Left renal pelvis (tissue), 4 donors: Measurements from ENCODE around the gene ASB7. TPM values are rescaled to one million over a fixed set of nuclear protein-coding genes. Genes with fewer than 3 reads are reported as not detected.
"Not testable (repeated sequence)": the region's sequence is repeated elsewhere in the genome, so short reads cannot be mapped to it uniquely, and the experiment has no call there.

Experiments
- DNase-seq, 4 donors: peaks; one replicate each; pipeline ENCODE4 v3.0.0-alpha.2; 2013; ENCODE audit warnings: low read depth in 4 of 4, low spot score in 3 of 4
- polyA plus RNA-seq, 4 donors: library from polyadenylated mRNA; unstranded; fragments of 120-200 nt; gene quantifications; one replicate each; pipeline ENCODE4 v1.2.1, GENCODE V29; 2013; ENCODE audit not compliant: insufficient read length in 4 of 4

Gene ASB7
- polyA plus RNA-seq, 4 donors: 13.8 to 18.1 (median 15.8) TPM

DNA sequence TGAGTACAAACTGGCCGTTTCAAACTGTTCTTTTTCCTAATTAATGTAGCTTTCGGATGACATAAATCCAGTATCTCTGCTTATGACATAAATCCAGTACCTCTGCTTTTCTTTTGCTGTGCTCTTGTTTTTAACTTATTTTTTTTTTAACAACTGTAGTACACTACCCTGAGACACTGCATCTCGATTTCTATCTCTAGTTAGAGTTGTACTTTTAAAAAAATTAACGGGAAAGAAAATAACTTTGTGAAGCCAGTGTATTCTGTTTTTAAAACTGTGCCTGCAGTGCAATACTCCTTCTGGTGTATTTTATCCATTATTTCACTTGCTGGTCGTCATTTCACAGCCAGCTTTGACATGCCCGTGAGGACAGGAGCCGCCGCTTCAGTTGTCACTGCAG lies 46.6 kb downstream of the ASB7 start:
- no peak for DNase-seq

DNA sequence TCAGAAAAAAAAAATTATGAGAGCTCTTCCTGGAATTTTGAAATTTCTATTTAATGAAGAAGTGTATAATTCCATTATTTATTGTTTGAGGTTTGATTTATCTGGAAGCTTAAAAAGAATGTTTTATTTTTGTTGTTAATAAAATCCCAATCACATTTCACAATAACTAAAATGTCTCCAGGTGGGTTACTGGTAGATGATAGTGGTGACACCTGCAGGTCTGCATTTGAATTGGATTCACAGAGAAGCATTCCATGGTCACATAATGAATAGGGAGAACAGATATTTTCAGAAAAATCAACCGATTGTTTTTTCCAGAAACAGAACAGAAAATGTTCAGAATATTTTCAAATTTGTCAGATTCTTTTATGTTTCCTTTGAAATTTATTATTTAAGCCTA lies 48.3 kb downstream of the ASB7 start:
- DNase-seq: no peak

DNA sequence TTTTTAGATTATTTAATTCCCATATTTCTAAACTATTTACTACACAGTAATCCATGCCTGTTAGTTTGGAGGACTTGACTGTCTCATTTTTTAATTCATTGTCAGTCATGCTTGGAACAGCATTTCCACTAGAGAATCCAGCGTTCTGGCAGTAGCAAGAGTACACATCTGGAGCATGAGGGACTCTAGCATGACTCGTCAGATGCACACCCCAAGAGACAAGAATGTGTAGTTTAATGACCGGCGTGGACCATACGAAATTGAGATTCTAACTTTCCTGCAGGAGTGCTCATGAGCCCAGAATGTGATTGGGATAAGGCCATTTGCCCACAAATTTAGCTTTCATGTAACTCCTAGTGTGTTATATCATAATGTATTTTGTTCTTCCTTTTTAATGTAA lies 48.9 kb downstream of the ASB7 start:
- DNase-seq: no peak

DNA sequence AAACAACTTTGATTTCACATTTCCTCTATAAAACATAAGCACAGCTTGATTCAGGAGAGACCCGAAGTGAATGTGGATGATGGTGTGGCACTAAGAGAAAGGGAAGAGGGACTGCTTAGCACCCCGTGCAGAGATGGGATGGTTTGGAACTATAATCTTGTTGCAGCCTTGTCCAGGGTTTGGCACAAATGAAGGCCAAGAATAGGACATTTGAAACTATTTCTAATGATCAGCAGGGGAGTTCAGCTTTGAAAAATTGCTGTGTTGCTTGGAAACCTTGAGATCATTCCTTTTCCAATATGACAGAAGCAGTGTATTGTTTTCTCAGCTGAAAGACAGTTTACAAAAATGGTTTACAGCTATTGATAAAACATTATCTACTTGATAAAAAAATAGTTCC lies 49.7 kb downstream of the ASB7 start:
- DNase-seq: no peak

DNA sequence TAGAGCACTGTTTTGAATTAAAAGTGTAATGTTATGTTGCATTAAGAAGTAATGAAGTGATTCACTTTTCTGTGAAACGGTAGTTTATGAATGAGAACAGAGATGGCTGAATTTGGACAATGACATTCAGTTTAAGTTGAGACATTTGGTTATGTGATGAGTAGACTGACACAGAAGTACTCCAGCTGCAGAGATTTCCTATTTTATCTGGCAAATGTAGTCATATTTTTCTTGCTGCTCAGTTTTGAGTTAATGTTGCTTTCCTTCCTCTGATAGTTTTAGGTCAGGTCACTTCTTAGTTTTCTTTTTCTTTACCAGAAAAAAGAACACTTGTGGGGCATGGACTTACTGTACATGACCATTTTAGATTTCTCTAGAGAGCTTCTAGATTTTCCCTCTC lies 51.2 kb downstream of the ASB7 start:
- no peak for DNase-seq

DNA sequence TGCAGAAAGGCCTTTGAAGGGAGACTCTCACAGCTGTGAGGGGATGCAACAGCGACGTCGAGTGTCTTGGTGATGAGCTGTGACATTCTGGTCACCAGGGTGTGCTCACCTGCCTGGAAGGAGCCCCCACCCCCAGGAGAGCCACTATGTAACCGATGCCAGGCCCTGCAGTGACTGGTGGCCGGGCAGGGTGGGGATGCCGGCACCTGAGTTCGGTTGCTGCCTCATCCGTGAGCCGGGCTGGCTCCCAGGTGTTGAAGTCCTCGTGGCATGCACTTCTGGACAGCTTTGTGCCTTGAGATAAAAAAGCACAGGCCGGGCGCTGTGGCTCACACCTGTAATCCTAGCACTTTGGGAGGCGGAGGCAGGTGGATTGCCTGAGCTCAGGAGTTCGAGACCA lies 56.5 kb downstream of the ASB7 start:
- DNase-seq: no peak

DNA sequence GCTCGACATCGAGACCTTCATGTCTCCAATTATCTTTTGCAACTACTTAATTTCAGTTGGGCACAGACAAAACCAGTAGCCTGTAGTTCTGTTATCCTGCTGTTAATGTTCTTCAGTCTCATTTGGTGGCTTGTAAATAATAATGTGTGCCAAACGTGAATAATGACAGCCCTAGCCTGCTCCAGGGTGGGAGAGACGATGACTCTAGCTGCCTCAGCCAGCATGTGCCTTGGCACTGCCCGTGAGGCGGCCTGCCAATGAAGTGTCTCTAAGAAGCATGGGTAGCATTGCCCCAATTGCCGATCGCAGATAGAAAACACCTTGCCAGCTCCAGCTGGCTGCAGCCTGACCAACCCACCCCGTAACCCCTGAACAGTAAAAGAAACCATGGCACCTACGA lies 58.8 kb downstream of the ASB7 start:
- DNase-seq: no peak

DNA sequence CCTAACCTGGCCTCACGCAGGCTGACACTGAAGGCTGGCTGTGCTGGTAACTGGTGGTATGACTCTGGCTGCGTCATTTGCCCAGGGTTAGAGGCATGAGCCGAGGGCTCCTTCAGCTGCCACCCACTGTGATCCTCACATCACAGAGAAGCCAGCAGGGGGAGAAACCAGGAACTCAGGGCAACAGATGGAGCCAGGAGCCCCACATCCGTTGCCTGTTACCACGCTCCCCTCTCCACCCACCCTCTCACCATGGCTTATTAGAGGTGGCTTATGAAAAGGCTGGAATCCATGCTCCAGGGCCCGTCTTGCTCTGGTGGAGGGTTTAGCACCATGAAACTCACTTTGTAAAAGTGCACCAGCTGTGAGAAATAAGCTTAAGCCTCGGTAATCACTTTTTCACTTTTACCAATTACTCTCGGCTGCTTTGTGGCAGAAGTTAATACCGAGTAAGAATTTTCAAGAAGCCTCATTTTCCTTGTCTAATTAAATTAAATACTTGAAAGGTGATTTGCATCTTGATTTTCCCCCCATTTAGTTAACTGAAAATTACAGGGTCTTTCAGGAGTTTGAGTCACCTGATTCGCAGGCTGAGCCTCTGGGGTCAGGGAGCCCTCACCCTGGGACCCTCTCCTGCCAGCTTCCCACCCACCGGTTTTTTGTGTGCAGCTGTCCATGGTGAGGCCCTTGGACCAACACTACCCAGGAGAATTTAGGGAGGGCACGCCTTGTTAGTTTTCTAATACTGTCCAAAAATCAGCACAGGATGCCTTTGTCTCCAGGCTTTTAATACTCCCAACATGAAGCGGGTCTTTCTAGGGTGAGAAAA lies 60.9 kb downstream of the ASB7 start:
- no peak for DNase-seq

DNA sequence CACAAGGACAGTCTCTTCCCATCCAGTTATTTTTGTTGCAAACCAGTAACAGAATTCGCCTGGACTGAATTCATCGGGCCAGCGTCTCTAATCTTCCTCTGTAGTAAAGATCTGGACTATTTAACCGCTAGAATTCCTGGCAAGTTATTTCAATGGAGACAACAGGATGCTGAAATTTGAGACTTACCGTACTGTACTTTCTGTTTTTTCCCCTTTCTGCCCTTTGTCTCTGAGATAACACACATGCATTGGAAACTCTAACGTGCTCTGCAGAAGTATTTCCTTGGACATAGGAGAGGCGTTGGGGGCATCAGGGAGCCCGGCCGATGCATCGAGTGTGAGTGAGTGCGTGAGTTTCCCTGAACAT lies 61.5 kb downstream of the ASB7 start:
- no peak for DNase-seq

DNA sequence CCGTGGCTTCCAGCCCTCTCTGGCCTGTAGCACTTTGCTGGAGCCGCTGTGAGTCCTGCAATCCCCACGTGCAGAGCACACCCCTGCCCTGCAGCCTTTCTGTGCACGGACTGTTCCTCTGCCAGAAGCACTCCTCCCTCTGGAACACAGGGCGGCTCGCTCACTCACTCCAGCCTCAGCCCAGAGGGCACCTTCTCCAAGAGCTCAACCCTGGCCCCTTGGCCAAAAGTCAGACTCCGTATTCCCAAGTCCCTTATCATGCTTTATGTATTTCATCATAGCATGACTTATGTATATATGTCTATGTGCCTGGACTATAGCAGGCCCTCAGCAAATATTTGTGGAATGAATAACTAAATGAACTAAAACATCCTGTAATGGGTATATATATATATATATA lies 63.2 kb downstream of the ASB7 start:
- no peak for DNase-seq

DNA sequence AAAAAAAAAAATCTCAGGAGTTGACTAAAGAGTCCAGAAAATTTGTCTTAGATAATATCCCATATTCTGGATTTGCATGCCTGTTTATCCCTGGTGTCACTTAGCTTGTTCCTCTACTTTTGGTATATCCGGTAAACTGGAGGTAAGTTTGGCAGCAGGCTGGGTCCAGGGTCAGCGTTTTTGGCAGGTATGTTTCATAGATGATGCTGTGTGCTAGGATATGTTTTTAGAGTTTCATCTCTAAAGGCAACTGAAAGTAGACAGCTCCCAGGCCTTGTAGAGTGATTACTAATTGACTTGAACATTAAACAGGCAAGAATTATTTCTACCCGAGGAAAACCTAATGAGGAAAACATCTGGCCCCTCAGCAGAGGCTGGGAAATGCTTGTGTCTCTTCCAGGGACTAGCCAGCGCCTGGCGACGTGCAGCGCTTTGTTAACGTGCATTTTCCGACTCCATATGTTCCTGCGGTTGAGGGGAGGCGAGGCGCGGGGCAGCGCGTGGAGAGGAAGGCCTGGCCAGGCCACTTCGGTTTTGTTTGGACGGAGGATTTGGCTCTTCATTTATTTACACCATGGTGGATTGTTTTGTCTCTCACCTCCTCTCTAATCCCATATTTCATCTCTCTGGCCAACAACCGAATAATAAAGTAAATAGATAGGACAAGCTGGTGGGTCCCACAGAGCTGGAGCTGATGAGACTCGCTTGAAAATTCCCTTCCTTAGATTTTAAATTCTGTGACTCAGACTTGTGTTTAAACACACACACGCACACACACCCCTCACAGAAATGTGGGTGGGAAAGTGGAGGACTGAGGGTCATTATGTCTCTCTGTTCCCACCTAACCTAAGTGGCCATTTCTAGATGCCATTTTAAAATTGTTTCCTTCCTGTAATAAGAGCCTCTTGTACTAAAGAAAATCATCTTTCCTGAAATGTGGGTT lies 65.3 kb downstream of the ASB7 start:
- no peak for DNase-seq

DNA sequence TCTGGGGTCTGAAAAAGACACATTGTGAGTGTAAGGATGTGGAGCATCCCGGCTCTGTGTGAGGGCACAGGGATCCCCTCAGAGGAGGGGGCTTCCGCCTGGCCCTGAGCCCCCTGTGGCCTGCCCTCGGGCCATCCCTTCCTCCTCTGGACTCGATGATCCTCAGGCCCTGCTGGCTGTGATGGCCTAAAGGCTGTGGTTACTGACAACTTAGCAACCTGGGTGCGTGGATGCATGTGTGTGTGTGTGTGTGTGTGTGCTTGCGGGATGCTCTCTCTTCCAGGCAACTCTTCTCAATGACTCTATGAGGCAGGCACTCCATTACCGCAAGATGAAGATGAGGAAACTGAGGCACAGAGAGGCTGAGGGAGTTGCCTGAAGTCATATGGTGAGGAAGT lies 66.0 kb downstream of the ASB7 start:
- no peak for DNase-seq

DNA sequence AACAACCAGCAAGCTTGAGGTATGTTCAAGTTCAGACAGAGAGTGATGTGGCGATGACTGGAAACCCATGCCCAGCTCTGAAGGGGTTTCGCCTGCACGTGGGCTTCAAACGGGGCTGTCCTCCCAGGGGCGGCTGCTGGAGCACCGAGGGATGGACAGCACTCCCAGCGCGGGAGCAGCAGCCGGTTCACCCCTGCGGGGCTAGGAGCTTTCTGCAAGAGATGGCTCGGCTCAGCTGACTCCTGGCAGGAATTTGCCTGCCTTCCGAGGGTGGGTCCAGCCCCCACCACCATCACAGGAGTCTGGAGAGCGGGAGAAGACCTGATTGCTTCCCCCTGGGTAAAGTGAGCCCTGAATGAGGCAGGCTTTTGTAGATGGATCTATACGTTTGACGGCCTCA lies 66.9 kb downstream of the ASB7 start:
- DNase-seq: no peak

DNA sequence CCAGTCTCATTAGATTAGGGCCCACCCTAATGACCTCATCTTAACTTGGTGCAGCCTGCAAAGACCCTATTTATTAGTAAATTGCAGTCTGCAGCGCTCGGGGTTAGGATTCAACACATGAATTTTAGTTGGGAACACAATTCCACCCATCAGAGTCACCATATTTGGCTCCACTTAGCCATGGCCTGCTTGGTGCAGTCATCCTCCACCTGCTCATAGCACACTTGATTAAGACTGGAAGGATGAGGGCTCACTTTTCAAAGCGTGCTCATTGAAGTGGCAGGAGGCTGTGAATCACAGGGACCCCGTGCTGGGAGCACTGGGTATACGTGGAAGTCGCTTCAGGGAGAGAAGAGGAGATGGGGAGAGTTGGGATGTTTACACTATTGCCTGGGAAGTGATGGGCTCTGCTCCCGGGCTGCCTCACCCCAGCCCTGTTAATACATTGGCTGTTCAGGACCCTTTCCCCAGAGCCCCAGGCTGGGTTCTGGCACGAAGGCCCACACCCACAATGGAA lies 68.2 kb downstream of the ASB7 start:
- DNase-seq: no peak

DNA sequence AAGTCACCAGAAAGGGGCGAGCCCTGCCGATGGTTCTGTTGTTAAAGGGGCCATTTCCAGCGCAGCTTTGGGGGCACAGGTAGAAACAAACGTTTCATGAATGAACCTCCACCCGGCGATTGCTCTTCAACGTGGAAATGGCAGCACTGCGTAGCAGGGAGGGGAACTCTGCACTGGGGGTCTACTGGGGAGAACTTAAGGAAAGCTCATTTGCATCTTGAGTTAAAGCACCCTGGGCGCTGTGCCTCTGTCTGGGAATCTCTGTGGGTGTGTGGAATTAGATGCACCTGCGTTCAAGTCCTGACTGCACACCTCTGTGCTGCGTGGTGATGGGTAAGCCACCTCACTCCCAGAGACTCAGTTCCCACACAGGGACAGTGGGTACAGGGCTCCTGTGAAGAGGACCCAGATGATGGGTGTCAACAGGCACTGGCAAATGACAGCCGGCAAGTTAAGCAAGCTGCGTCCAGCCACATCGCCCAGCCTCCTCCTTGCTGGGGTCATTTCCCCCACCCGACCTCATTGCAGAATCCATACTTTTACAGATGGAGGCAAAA lies 68.8 kb downstream of the ASB7 start:
- DNase-seq: no peak

DNA sequence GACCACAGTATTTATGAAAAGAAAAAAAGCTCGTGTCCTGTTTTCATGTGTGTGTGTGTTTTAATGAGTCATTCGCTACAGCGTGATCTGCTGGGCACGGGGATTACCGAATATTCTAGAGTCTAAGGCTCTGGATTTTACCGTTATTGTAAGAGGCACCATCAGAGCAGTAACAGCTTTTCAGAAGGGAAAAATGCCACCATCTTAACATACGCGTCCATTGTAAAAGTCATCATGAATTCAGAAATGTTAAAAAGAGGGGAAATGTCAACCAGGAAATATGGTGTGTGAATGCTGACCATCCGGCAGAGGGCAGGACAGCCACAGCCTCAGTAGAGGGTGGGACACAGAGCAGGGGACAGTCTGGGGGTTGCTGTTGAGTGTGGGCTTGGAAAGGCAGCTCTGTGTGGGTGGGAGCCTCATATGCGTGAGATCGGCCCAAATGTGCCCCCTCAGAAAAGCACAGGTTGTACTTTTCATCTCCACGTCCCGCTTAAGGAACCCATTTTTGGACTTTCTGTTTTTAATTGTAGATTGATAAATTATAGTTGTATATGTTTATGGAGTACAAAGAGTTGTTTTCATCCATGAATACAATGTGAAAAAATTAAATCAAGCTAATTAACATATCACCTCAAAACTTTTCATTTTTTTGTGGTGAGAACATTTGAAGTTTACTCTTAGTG lies 69.6 kb downstream of the ASB7 start:
- DNase-seq: no peak

DNA sequence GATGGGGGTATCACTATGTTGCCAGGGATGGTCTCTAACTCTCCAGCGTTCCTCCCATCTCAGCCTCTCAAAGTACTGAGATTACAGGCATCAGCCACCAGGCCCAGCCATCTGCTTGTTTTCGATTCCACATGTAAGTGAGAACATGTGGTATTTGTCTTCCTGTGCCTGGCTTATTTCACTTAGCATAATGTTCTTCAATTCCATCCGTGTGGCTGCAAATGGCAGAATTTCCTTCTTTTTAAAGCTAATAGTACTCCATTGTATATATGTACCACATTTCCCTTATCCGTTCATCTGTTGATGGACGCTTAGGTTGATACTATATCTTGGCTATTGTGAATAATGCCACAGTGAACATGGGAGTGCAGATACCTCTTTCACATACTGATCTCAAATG lies 70.6 kb downstream of the ASB7 start:
- no peak for DNase-seq

DNA sequence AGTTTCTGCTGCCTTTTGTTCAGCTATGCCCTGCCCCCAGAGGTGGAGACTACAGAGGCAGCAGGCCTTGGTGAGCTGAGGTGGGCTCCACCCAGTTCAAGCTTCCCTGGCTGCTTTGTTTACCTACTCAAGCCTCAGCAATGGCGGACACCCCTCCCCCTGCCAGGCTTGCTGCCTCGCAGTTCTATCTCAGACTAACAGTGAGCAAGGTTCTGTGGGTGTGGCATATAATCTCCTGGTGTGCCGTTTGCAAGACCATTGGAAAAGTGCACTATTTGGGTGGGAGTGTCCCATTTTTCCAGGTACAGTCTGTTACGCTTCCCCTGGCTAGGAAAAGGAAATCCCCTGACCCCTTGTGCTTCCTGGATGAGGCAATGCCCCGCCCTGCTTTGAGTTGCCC lies 76.8 kb downstream of the ASB7 start:
- DNase-seq: not testable (repeated sequence)

DNA sequence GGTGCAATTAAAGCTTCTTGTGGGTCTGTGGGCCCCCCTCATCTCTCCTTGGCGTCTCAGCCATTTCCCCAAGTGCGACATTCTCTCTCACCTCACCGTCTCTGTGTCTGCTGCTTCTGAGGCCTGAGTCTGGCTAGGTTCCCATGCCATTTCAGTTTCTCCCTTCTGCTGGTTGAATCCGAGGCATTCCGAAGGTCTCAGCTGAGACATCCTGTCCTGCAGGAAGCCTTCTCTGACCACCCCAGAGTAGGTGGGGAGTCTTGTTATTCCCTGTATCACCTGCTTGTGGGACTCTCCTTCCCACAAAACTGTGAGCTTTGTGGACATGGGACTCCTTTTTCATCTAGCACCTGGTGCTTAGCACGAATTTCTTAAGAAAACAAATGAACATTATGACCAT lies 78.3 kb downstream of the ASB7 start:
- DNase-seq: no peak

DNA sequence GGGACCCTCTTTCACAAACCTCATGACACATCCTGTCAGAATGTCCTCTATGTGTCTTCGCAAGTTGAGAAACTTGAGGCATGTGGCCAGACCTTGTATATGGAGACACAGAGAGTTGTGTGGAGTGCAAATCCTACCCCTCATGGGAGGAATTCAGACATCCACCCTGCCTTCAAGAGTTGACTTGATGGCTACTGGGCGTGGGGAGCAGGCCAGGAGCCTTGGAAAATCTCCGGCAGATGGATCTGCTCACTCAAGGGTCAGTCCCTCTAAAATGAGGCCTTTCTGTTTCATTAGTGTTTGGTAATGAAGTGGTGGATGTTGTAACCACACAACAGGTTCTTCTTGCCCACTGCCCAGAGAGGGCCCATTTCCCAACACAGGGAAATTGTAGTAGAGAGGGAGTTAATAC lies 79.0 kb downstream of the ASB7 start:
- DNase-seq: no peak

DNA sequence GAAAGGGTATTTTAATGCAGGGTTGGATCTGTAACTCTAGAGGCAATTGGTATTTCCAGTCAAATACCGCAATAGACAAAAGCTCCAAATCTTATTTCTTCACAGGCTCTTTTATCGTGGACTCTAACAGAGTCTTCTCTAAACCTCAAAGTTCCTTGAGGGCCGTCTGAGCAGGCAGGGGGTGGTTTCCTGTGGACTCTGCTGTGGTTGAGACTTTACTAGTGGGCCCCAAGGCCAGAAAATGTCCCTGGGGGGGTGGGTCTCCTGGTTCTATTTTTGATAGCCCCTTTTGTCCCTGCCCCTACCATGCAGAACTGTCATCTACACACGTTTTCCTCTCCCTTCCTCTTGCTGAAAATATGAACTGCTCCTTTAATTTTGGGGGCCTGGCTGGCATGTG lies 80.1 kb downstream of the ASB7 start:
- no peak for DNase-seq
